Endothelial cell of umbilical vein (primary cell): ENCODE results near the gene ZSWIM6. TPM values are rescaled to one million over a fixed set of nuclear protein-coding genes. Genes with fewer than 3 reads are reported as not detected.

Experiments used
- BruUV-seq: library from RNA; stranded (reverse); fragments of 400-500 nt; replicated peaks from 2 replicates; lab custom pipeline; 2021; lab: Mats Ljungman, UMichigan
- CTCF ChIA-PET: fragments of 300-600, 350-600 bp; sonication (Branson Sonifier 250); formaldehyde crosslinking; loops from one replicate; lab custom pipeline; 2021; ENCODE audit warnings: antibody characterized with exemption, inconsistent platforms; lab: Charles Lee
- POLR2A ChIA-PET: fragments of 300-600, 350-600 bp; sonication (Branson Sonifier 250); formaldehyde crosslinking; loops from one replicate; lab custom pipeline; 2021; ENCODE audit warnings: antibody characterized with exemption, inconsistent platforms; lab: Charles Lee
- DNase-seq: peaks from one replicate; pipeline ENCODE4 v3.0.0-alpha.2; 2011; ENCODE audit warnings: low read depth, low spot score
- FAIRE-seq: peaks from 2 replicates; lab custom pipeline; 2011; peaks lifted over from hg19 to GRCh38; lab: Jason Lieb, UNC
- H2AFZ ChIP-seq: 2 replicates; pipeline ENCODE4 v1.6.0; 2012; ENCODE audit warnings: low read depth, low read length, control low read depth, inconsistent platforms
- H3K27ac ChIP-seq: 2 replicates; pipeline ENCODE4 v1.5.1; 2011; ENCODE audit warnings: low read depth, mild to moderate bottlenecking, control low read depth, low read length, moderate library complexity; ENCODE audit not compliant: insufficient read depth
- H3K27me3 ChIP-seq, 2 experiments: 2 replicates each; pipeline versions ENCODE4 v1.6.0 to v1.6.1; 2011; ENCODE audit warnings: low read length in 2 of 2, mixed read lengths in 1 of 2; ENCODE audit not compliant: control insufficient read depth in 2 of 2, insufficient read depth in 2 of 2
- H3K36me3 ChIP-seq, 2 experiments: 2 replicates in 1 of 2; 3 replicates in 1 of 2; pipeline ENCODE4 v1.5.1; 2011; ENCODE audit warnings: low read length in 2 of 2, mild to moderate bottlenecking in 1 of 2, moderate library complexity in 1 of 2; ENCODE audit not compliant: control insufficient read depth in 2 of 2, insufficient read depth in 2 of 2; ENCODE audit errors: extremely low read depth in 1 of 2
- H3K4me1 ChIP-seq: 3 replicates; pipeline ENCODE4 v1.5.1; 2011; ENCODE audit warnings: mild to moderate bottlenecking, low read length; ENCODE audit not compliant: control insufficient read depth, insufficient read depth; ENCODE audit errors: extremely low read depth
- H3K4me2 ChIP-seq: 2 replicates; pipeline ENCODE4 v1.6.1; 2011; ENCODE audit warnings: low read length, control low read depth, mixed read lengths; ENCODE audit not compliant: insufficient read depth
- H3K4me3 ChIP-seq, 3 experiments: fragments of 200-600 bp in 1 of 3; sonication (generic), shearing (Covaris generic) in 1 of 3; replicated peaks in 1 of 3; 2 replicates each; pipeline ENCODE4 v1.5.1; 2011 to 2016; ENCODE audit warnings: control low read depth in 3 of 3, low read length in 3 of 3, mild to moderate bottlenecking in 2 of 3, inconsistent platforms in 1 of 3, low read depth in 1 of 3, moderate library complexity in 1 of 3; ENCODE audit not compliant: insufficient read depth in 1 of 3
- H3K79me2 ChIP-seq: 2 replicates; pipeline ENCODE4 v1.6.0; 2012; ENCODE audit warnings: low read length, inconsistent platforms; ENCODE audit not compliant: control insufficient read depth, insufficient read depth
- H3K9ac ChIP-seq: replicated peaks from 2 replicates; pipeline ENCODE3; 2011; ENCODE audit warnings: low read length, control low read depth; ENCODE audit not compliant: insufficient read depth; ENCODE audit errors: extremely low read depth
- H3K9me1 ChIP-seq: replicated peaks from 3 replicates; pipeline ENCODE4 v1.6.0; 2011; ENCODE audit warnings: mild to moderate bottlenecking, low read length; ENCODE audit not compliant: control insufficient read depth, insufficient read depth; ENCODE audit errors: extremely low read depth
- H3K9me3 ChIP-seq: replicated peaks from 2 replicates; pipeline ENCODE4 v1.5.1; 2012; ENCODE audit warnings: low read length, inconsistent platforms; ENCODE audit not compliant: control insufficient read depth, insufficient read depth
- H4K20me1 ChIP-seq: replicated peaks from 2 replicates; pipeline ENCODE3; 2011; ENCODE audit warnings: mild to moderate bottlenecking, low read length; ENCODE audit not compliant: control insufficient read depth, insufficient read depth; ENCODE audit errors: extremely low read depth
- CTCF ChIP-seq, 2 donors: IDR thresholded peaks; 1 replicate in 1 of 2; 2 replicates in 1 of 2; pipeline ENCODE4 v1.5.1; 2011; ENCODE audit warnings: low read length in 2 of 2, mild to moderate bottlenecking in 2 of 2, moderate library complexity in 2 of 2, control low read depth in 1 of 2, inconsistent platforms in 1 of 2, low read depth in 1 of 2; ENCODE audit not compliant: insufficient read depth in 1 of 2; ENCODE audit errors: extremely low read depth in 1 of 2
- EZH2 ChIP-seq: IDR thresholded peaks from 2 replicates; pipeline ENCODE4 v1.6.1; 2012; ENCODE audit warnings: borderline replicate concordance, low read depth, mild to moderate bottlenecking, moderate library complexity, low read length, inconsistent platforms; ENCODE audit not compliant: severe bottlenecking
- FOS ChIP-seq: IDR thresholded peaks from 2 replicates; pipeline ENCODE4 v1.6.1; 2011; ENCODE audit warnings: mild to moderate bottlenecking, low read length, moderate library complexity, borderline replicate concordance; ENCODE audit not compliant: insufficient read depth
- GATA2 ChIP-seq: IDR thresholded peaks from 2 replicates; pipeline ENCODE4 v1.7.0; 2011; ENCODE audit warnings: low read depth, mild to moderate bottlenecking, moderate library complexity, mixed read lengths, low read length; ENCODE audit not compliant: insufficient read length, insufficient read depth
- JUN ChIP-seq: IDR thresholded peaks from 2 replicates; pipeline ENCODE4 v1.6.1; 2011; ENCODE audit warnings: borderline replicate concordance, low read depth; ENCODE audit not compliant: insufficient read length, insufficient read depth
- MAX ChIP-seq: IDR thresholded peaks from 2 replicates; pipeline ENCODE4 v1.6.1; 2011; ENCODE audit not compliant: insufficient read depth, insufficient read length
- MYC ChIP-seq: IDR thresholded peaks from one replicate; pipeline ENCODE4 v1.6.1; 2011; ENCODE audit warnings: mild to moderate bottlenecking, low read depth, low read length
- POLR2A ChIP-seq: IDR thresholded peaks from 2 replicates; pipeline ENCODE4 v1.6.1; 2012; ENCODE audit warnings: low read depth, mild to moderate bottlenecking, control low read depth, low read length
- POLR2AphosphoS5 ChIP-seq: IDR thresholded peaks from 2 replicates; pipeline ENCODE4 v1.6.1; 2012; ENCODE audit warnings: low read depth, mild to moderate bottlenecking, control low read depth, low read length, moderate library complexity; ENCODE audit not compliant: insufficient read depth
- dilution Hi-C: fragments of 300-500 bp; cut with MboI; formaldehyde crosslinking; loops from one replicate; pipeline ENCODE4 v1.15.0; 2019; ENCODE audit warnings: low sequenced_read_pairs; ENCODE audit not compliant: extremely low pct_ligation_motif_present
- intact Hi-C: fragments of 100-400 bp; cut with micrococcal nuclease; formaldehyde crosslinking; loops from one replicate; pipeline ENCODE4 v1.10.0; 2022
- polyA plus RNA-seq, 4 experiments: library from polyadenylated mRNA; depleted of rRNA in 3 of 4; stranded (reverse) in 3 of 4; unstranded in 1 of 4; fragments of >200 nt; gene quantifications; 2 replicates each; pipeline versions ENCODE4 v1.2.1 to v1.2.3, GENCODE V29; 2011 to 2012; ENCODE audit warnings: missing spikeins in 1 of 4
- total RNA-seq: library from RNA; stranded (reverse); gene quantifications from 2 replicates; pipeline ENCODE4 v1.2.3, GENCODE V29; 2021

The ZSWIM6 gene
- total and polyA plus RNA-seq, 2 donors (not counting 3 experiments of a cell fraction or from before 2014, with no cell fraction given) = 14.9 to 25.3 TPM

- POLR2A ChIA-PET = no interaction called here
- H3K27ac ChIP-seq = no peak overlapping the region
- no peak for DNase-seq
- BruUV-seq = no TSS peak
- intact Hi-C loops = no loop called here
- H3K4me3 ChIP-seq = no peak overlapping the region
- peaks cover 3% of the 10 kb centered on the region for H3K4me1 ChIP-seq
- no peaks in the 10 kb centered on the region for H3K9me3 ChIP-seq
- no peak overlapping the region for H3K9ac ChIP-seq
- peaks cover 17% of the 10 kb centered on the region for H4K20me1 ChIP-seq
- TF ChIP-seq MYC (no peak), CTCF (IDR thresholded peaks at IDR 0.05; ENCODE audit: extremely low read depth in 1 of 2, insufficient read depth in 1 of 2, low read depth in 1 of 2, low read length in 2 of 2) (no peak), GATA2 (no peak), MAX (no peak), FOS (no peak), EZH2 (no peak), POLR2A (no peak), JUN (no peak), POLR2AphosphoS5 (no peak)
- FAIRE-seq = no peak
- H3K4me2 ChIP-seq = no peak overlapping the region
- H3K79me2 ChIP-seq = peaks cover 91% of the 10 kb centered on the region
- H3K9me1 ChIP-seq = no peaks in the 10 kb centered on the region
- dilution Hi-C loops = no loop called here
- CTCF ChIA-PET = no interaction called here
- no peaks in the 10 kb centered on the region for H3K36me3 ChIP-seq
- no peaks in the 10 kb centered on the region for H3K27me3 ChIP-seq
- H2AFZ ChIP-seq = no peak overlapping the region
These were observed 85.8 kb downstream of the ZSWIM6 start for GRCh38 chr5:61417851-61418250.
